Transverse colon (tissue), 4 donors: ENCODE data around the gene ARPP21. TPM values are rescaled to one million over a fixed set of nuclear protein-coding genes. Genes with fewer than 3 reads are reported as not detected.

Source experiments
- DNase-seq: peaks from one replicate; pipeline ENCODE4 v3.0.0-alpha.2; 2019
- H3K27ac ChIP-seq, 4 donors: fragments of 200-600 bp; sonication (generic); 2 replicates each; pipeline ENCODE4 v1.5.1; 2016 to 2018; ENCODE audit warnings: inconsistent platforms in 4 of 4
- H3K27me3 ChIP-seq: fragments of 200-600 bp; sonication (generic); 2 replicates; pipeline ENCODE4 v1.5.1; 2017; ENCODE audit warnings: inconsistent platforms
- H3K36me3 ChIP-seq, 4 donors: fragments of 200-600 bp; sonication (generic); 2 replicates each; pipeline ENCODE4 v1.5.1; 2017 to 2019; ENCODE audit warnings: inconsistent platforms in 4 of 4
- H3K4me1 ChIP-seq, 4 donors: fragments of 200-600 bp; sonication (generic); 2 replicates each; pipeline ENCODE4 v1.5.1; 2017 to 2020; ENCODE audit warnings: inconsistent platforms in 4 of 4
- H3K4me3 ChIP-seq, 4 donors: fragments of 200-600 bp; sonication (generic); 1 replicate in 1 of 4; 2 replicates in 3 of 4; pipeline versions ENCODE4 v1.5.1 to v1.6.1; 2017 to 2019; ENCODE audit warnings: inconsistent platforms in 4 of 4
- H3K9me3 ChIP-seq, 2 donors: fragments of 200-600 bp; sonication (generic); 2 replicates each; pipeline ENCODE4 v1.5.1; 2017 to 2019; ENCODE audit warnings: inconsistent platforms in 2 of 2
- CTCF ChIP-seq, 5 experiments: fragments of 200-600 bp in 3 of 5; fragments of 450-650 bp in 2 of 5; sonication (generic) in 3 of 5; IDR thresholded peaks; 1 replicate in 2 of 5; 2 replicates in 3 of 5; pipeline ENCODE4 v1.5.1; 2016 to 2017; ENCODE audit warnings: antibody characterized with exemption in 5 of 5, inconsistent platforms in 3 of 5, mild to moderate bottlenecking in 2 of 5, moderate library complexity in 1 of 5
- EP300 ChIP-seq: sonication (generic); formaldehyde crosslinking; IDR thresholded peaks from one replicate; pipeline ENCODE4 v1.6.1; 2017; ENCODE audit warnings: antibody characterized with exemption, low read depth
- POLR2A ChIP-seq: fragments of 450-650 bp; IDR thresholded peaks from one replicate; pipeline ENCODE4 v1.6.1; 2016; ENCODE audit warnings: antibody characterized with exemption, mild to moderate bottlenecking, moderate library complexity
- POLR2AphosphoS5 ChIP-seq, 3 donors: sonication (generic); formaldehyde crosslinking; IDR thresholded peaks; one replicate each; pipeline ENCODE4 v1.6.1; 2016; ENCODE audit warnings: antibody characterized with exemption in 3 of 3
- WGBS, 2 donors: methylation state at CpG; one replicate each; pipeline ENCODE4 v1.1.5; 2018; ENCODE audit warnings: low coverage in 1 of 2; 5-methylcytosine and 5-hydroxymethylcytosine counted together
- in situ Hi-C, 4 donors: fragments of 200-750 bp; cut with MboI; loops; one replicate each; pipeline versions ENCODE4 v1.15.0 to v1.15.1; 2017; ENCODE audit warnings: low sequenced_read_pairs in 3 of 4, low pct_ligation_motif_present in 1 of 4, low pct_unique_long_range_greater_than_20kb in 1 of 4
- intact Hi-C: fragments of 100-400 bp; cut with DNase I; formaldehyde crosslinking; loops from one replicate; pipeline ENCODE4 v1.15.1; 2023; ENCODE audit warnings: low total_unique reads
- total RNA-seq, 4 donors: library from RNA; depleted of rRNA; stranded (reverse); fragments of >200 nt; gene quantifications; one replicate each; pipeline ENCODE4 v1.1.0, GENCODE V29; 2016

The ARPP21 gene
- total RNA-seq, 4 donors from 2014 or later = 0.32 TPM; not detected in 3

GRCh38 chr3:35675621-35676020 is 36.3 kb downstream of the ARPP21 start:
- H3K4me1 ChIP-seq = no peaks in the 10 kb centered on the region
- H3K27ac ChIP-seq = no peak overlapping the region
- intact Hi-C loops (no loop called here), in situ Hi-C loops (no loop called here)
- no peaks in the 10 kb centered on the region for H3K27me3 ChIP-seq
- whole genome bisulfite sequencing, 2 donors = 78 to 100% methylated on average over 1 of the region's 1 CpG
- no peak overlapping the region for H3K4me3 ChIP-seq
- no peaks in the 10 kb centered on the region for H3K9me3 ChIP-seq
- no peaks in the 10 kb centered on the region for H3K36me3 ChIP-seq
- TF ChIP-seq POLR2AphosphoS5 (IDR thresholded peaks at IDR 0.05) = no peak
- TF ChIP-seq CTCF (IDR thresholded peaks at IDR 0.05) = no peak
- TF ChIP-seq EP300 = no peak
- TF ChIP-seq POLR2A = no peak
- no peak for DNase-seq

GRCh38 chr3:35677797-35678196 is 38.5 kb downstream of the ARPP21 start:
- Histone ChIP-seq H3K27me3 (no peaks in the 10 kb centered on the region), H3K36me3 (no peaks in the 10 kb centered on the region), H3K9me3 (no peaks in the 10 kb centered on the region), H3K4me1 (no peaks in the 10 kb centered on the region), H3K27ac (no peak overlapping the region), H3K4me3 (no peak overlapping the region)
- TF ChIP-seq POLR2AphosphoS5 (IDR thresholded peaks at IDR 0.05) = no peak
- no peak for TF ChIP-seq EP300
- TF ChIP-seq CTCF (IDR thresholded peaks at IDR 0.05) = no peak
- no peak for TF ChIP-seq POLR2A
- in situ Hi-C loops = no loop called here
- no peak for DNase-seq
- WGBS, 2 donors = 83 to 87% methylated on average over 5 of the region's 5 CpGs
- intact Hi-C loops = no loop called here

- intact Hi-C loops = no loop called here
- TF ChIP-seq EP300 (no peak), CTCF (IDR thresholded peaks at IDR 0.05) (no peak), POLR2A (no peak), POLR2AphosphoS5 (IDR thresholded peaks at IDR 0.05) (no peak)
- Histone ChIP-seq H3K9me3 (no peaks in the 10 kb centered on the region), H3K36me3 (no peaks in the 10 kb centered on the region), H3K27me3 (no peaks in the 10 kb centered on the region), H3K27ac (no peak overlapping the region), H3K4me3 (no peak overlapping the region), H3K4me1 (no peaks in the 10 kb centered on the region)
- in situ Hi-C loops = no loop called here
- DNase-seq = no peak
- WGBS, 2 donors = 47 to 55% methylated on average over 5 to 7 of the region's 7 CpGs
These were observed 39.4 kb downstream of the ARPP21 start for GRCh38 chr3:35678643-35679161.

GRCh38 chr3:35679409-35680080 is 40.2 kb downstream of the ARPP21 start:
- WGBS, 2 donors = 86 to 92% methylated on average over 12 to 14 of the region's 14 CpGs
- in situ Hi-C loops (no loop called here), intact Hi-C loops (no loop called here)

More at GRCh38 chr3:35679409-35680080, 40.2 kb downstream of the ARPP21 start:
- Histone ChIP-seq H3K27ac (no peak overlapping the region), H3K9me3 (no peaks in the 10 kb centered on the region), H3K36me3 (no peaks in the 10 kb centered on the region), H3K27me3 (no peaks in the 10 kb centered on the region), H3K4me1 (no peaks in the 10 kb centered on the region), H3K4me3 (no peak overlapping the region)
- TF ChIP-seq EP300 (no peak), POLR2AphosphoS5 (IDR thresholded peaks at IDR 0.05) (no peak), CTCF (IDR thresholded peaks at IDR 0.05) (no peak), POLR2A (no peak)
- DNase-seq = no peak
